ENCODE results near the gene PRSS57.
A peak's percentile ranks its signal among the peaks of the same experiment; 100 is the strongest.
"Not testable (repeated sequence)": the region's sequence is repeated elsewhere in the genome, so short reads cannot be mapped to it uniquely, and the experiment has no call there.

Gene PRSS57

GRCh38 chr19:666985-667573 is 28.2 kb downstream of the PRSS57 start:
- DNase-seq = not testable (repeated sequence)

GRCh38 chr19:664913-665443 is 30.3 kb downstream of the PRSS57 start:
- DNase-seq = peak in 1 of 2 experiments; percentile 87

GRCh38 chr19:663682-664117 is 31.6 kb downstream of the PRSS57 start:
- no peak for DNase-seq

- peak in 1 of 2 experiments; percentile 84 for DNase-seq
Observed at GRCh38 chr19:662962-663681, 32.1 kb downstream of the PRSS57 start, which contains the start of gene RNF126. TSS of gene RNF126 (minus strand) at chr19:663214. CDS start at chr19:663121, 93 bp downstream.

DNA sequence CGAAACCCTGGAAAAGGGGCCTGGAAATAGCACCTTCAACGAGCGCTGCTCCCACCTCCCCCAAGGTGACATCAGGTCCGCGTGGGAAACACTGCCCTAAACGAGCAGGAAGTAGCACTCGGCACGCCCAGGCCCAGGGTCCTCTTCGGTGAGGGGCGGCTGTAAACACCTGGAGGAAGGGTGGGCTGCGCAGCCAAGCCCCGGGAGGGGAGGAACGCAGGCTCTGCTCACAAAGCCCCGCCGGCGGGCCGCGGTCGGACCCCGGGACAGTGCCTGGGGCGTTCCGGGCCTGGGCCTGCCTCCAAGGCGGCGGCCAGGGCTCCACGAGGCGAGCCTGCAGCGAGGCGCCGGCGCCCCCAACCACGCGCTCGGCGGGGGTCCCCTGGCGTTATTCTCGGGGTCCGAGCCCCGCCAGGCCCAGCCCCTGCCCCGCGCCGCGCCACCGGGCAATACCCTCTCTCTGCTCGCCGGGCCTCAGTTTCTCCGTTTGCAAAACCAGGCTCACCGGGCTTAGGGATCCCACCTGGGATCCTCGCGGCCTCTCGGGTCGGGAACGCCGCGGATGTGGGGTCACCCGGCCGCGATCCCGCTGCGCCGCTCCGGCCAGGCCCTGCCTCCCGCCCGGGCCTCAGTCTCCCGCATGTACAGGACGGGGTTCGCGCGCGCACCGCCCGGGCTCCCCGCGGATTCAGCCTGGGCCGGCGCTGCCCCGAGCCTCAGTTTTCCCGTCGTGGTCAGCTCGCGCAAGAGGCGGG is 32.9 kb downstream of the PRSS57 start:
- peak in 1 of 2 experiments; percentile 28 for DNase-seq

DNA sequence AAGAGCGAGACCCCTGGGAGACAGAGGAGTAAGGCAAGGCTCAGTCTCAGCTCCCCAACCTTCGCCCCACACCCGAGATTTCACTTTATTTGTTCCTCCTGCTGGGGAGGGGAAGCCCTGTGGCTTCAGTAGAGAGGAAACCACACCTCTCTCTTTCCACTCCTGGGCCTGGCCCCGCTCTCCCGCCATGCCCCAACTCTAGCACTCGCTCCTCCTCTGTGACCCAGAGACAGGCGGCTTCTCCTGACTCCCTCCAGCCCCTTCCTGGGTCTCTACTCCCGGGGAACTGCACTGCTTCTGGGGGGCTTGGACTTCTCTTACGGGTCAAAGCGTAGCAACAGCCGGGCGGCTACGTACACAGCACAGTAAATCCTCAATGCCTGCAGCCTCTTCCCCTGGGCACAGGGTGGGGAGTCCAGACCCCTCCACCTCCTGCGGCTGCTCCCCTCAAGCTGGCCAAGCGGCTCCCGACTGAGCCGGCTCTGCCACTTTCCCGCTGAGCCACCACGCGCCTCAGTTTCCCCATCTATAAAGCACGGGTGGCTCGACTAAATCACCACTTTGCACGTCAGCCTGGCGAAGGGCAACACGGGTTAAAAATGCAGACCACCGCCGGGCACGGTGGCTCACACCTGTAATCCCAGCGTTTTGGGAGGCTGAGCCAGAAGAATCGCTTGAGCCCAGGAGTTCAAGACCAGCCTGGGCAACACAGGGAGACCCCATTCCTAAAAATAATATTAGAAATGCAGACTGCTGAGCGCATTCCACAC is 33.6 kb downstream of the PRSS57 start:
- DNase-seq = no peak

DNA sequence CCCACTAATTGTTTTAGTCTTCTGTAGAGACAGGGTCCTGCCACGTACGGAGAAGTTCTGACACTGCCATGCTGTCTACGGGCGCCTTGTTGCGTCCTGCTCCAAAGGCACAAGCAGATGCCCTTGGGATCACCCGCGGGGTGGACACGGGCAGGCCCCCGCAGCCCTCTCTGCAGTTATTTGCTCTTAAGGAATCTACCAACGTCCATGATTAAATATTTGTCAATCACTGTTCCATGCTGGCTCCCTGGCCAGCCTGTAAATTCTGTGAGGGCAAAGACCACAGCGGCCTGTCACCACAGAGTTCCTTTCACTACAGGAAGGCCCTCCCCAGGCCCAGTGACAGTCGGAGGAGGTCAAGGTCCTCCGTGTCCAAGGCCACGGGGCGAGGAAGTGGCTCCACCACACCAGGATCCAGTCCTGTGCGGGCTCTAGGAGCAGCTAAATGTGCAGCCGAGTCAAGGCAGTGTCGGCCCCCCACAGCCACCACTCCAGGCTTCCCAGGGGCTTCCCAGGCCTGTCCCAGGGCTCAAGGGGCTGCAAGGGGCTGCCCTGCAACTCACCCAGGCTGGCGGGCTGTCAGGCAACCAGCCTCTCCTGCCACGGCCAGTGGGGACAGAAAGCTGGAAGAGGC is 34.3 kb downstream of the PRSS57 start:
- no peak for DNase-seq

- DNase-seq = no peak
Observed at GRCh38 chr19:658916-659839, 36.1 kb downstream of the PRSS57 start.

GRCh38 chr19:658059-658839 is 37.0 kb downstream of the PRSS57 start:
- DNase-seq = no peak

DNA sequence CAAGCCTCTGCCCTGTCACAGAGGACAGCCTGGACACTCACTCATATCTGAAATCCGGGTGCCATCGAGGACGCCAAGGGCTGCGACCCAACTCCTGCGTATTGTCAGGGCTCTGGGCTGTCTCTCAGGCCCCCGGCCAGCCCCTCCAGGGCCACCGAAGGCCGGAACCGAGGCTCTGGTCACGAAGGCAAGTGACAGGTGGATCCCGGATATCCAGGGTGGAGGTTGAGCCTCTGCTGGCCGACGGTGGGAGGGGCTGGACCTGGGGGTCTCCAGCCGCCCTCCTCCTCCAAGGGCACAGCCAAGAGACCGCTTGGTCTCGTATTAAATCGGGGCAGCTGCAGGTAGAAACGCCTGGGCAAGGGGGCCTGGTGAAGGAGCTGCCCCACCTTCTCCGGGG is 37.6 kb downstream of the PRSS57 start:
- no peak for DNase-seq

DNA sequence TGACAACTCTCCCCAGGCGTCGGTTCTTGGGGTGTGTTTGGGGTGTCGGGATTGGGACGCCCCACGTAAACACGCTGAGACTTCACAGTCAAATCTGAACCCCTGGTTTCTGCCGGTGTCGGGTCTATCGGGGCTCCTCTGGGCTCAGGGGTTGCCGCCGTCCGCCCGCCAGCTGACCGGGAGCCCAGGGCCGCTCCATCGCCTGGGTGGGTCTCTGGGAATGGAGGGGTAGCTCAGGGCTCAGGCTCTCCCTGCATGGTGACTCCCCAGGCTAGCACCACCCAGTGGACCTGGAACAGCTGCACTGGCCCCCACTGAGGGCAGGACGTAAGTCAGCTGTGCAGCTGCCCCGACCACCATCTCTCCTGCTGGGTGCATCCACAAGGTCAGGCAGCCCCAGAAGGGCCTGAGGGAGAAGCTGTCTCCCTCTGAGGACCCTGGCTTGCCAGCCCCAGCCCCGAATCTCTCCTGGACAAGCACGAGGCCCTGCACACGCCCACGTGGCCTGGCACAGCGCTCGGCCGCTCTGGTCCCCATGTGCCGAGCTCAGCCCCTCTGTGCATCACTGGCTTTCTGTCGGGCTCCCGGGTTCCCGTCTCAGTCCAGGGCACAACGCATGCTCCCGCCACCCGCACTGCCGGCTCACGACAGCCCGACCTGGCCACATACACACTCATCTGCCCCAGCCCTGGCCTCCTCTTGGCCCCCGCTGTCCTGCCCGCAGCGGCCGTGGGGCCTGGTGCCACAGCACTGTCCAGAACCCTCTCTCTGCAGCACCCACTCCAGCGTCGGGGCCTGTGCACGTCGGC is 38.3 kb downstream of the PRSS57 start:
- no peak for DNase-seq

GRCh38 chr19:655691-656090 is 39.6 kb downstream of the PRSS57 start:
- no peak for DNase-seq

- DNase-seq = no peak
Observed at GRCh38 chr19:653425-653824, 41.8 kb downstream of the PRSS57 start.

- DNase-seq = no peak
Observed at GRCh38 chr19:652467-653389, 42.5 kb downstream of the PRSS57 start.

DNA sequence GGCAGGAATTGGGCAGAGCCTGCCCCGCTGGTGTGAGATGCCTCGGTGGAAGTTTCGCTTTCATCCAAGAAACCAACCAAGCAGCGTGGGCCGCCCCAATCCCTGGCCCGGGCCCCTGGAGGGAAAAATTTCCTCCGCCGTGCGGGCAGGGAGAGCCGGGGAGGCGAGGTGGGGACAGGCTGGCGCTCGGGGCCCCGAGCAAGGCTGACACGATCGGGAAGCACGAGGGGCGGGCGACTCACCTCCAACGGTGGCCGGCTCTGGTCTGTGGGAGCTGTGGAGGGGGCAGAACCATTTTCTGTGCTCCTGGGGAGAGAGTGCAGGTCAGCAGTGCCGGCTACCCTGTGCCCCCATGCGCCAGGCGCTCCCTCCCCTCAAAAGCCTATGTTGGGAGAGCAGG is 43.3 kb downstream of the PRSS57 start:
- DNase-seq = no peak

DNA sequence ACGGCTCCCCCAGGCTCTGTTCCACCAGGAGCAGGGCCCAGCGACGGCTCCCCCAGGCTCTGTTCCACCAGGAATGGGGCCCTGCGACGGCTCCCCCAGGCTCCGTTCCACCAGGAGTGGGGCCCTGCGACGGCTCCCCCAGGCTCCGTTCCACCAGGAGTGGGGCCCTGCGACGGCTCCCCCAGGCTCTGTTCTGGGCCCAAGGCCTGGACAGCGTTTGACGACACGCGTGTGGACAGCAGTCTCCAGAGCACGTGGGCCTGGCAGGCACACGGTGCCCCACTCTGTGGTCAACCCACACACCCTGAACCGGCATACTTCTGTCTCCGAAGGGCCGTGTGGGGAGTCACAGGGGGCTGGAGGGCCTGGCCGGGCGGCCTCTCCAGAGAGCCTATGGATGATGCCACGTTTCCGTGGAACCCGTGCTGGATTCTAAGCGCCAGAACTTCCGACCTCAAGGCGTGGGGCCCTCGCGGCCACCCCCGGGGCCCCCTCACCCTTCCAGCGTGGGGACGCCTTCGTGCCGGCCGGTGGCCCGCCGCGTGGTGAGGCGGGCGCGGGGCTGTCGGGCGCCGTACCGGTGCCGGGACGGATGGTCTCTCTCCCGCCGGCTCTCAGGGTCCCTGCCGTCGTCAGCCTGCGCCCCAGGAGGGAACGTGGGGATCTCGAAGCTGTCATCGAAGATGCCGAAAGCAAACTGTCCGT is 44.0 kb downstream of the PRSS57 start:
- no peak for DNase-seq

DNA sequence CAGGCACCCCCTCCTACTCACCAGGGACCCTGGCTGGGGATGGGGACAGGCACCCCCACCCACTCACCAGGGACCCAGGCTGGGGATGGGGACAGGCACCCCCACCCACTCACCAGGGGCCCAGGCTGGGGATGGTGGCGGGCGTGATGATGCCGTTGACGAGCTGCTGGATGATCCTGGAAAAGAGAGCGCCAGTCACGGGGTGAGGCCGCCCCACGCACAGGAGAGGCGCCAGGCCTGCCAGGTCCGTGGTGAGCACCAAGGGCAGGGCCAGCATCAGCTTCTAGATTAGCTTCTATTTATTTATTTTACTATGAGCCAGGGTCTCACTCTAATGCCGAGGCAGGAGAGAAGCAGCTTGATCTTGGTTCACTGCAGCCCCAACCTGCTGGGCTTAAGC is 45.1 kb downstream of the PRSS57 start:
- DNase-seq = no peak

Measured in NCI-H526 (cell line).